CD4-positive, alpha-beta T cell treated with Interleukin-12 subunit alpha and Interleukin-12 subunit beta, for 1 hour (primary cell): ENCODE results near the gene CUX1.

Source experiments
- DNase-seq: peaks from one replicate; pipeline ENCODE4 v3.0.0-alpha.2; 2020

Gene CUX1

GRCh38 chr7:102081244-102081627 is 263.8 kb downstream of the CUX1 start:
- no peak for DNase-seq

- DNase-seq, result no peak
Observed at GRCh38 chr7:102082693-102083368, 265.4 kb downstream of the CUX1 start.

GRCh38 chr7:102085218-102085772 is 267.9 kb downstream of the CUX1 start:
- no peak for DNase-seq

GRCh38 chr7:102089175-102090098 is 272.0 kb downstream of the CUX1 start:
- no peak for DNase-seq

- DNase-seq, result no peak
Observed at GRCh38 chr7:102093599-102094315, 276.3 kb downstream of the CUX1 start.

- DNase-seq, result no peak
Observed at GRCh38 chr7:102094316-102094650, 276.9 kb downstream of the CUX1 start.

- no peak for DNase-seq
Observed at GRCh38 chr7:102095321-102096011, 278.0 kb downstream of the CUX1 start.

GRCh38 chr7:102096012-102096332 is 278.5 kb downstream of the CUX1 start:
- no peak for DNase-seq

GRCh38 chr7:102096706-102097427 is 279.4 kb downstream of the CUX1 start:
- DNase-seq, result no peak

- no peak for DNase-seq
Observed at GRCh38 chr7:102097601-102098161, 280.3 kb downstream of the CUX1 start.

- DNase-seq, result no peak
Observed at GRCh38 chr7:102098986-102099385, 281.6 kb downstream of the CUX1 start.

GRCh38 chr7:102099474-102099873 is 282.0 kb downstream of the CUX1 start:
- no peak for DNase-seq

- no peak for DNase-seq
Observed at GRCh38 chr7:102101111-102101551, 283.7 kb downstream of the CUX1 start.

- no peak for DNase-seq
Observed at GRCh38 chr7:102101926-102102325, 284.5 kb downstream of the CUX1 start.

- no peak for DNase-seq
Observed at GRCh38 chr7:102103027-102103372, 285.6 kb downstream of the CUX1 start.

GRCh38 chr7:102104245-102104644 is 286.8 kb downstream of the CUX1 start:
- no peak for DNase-seq

GRCh38 chr7:102106625-102107024 is 289.2 kb downstream of the CUX1 start:
- DNase-seq, result no peak

GRCh38 chr7:102107474-102108104 is 290.2 kb downstream of the CUX1 start:
- no peak for DNase-seq

GRCh38 chr7:102111061-102112041 is 293.9 kb downstream of the CUX1 start:
- no peak for DNase-seq

GRCh38 chr7:102115181-102115580 is 297.8 kb downstream of the CUX1 start:
- DNase-seq, result no peak
